ENCODE measurements around the gene UBALD2.
"Not testable (repeated sequence)": the region's sequence is repeated elsewhere in the genome, so short reads cannot be mapped to it uniquely, and the experiment has no call there.

UBALD2 gene

GRCh38 chr17:76264755-76265623 is at the start of gene UBALD2:
Gene UBALD2, plus strand, starts transcription at chr17:76265348. Its CDS starts 158 bp downstream, at chr17:76265506.
- peaks cover 14% of the 10 kb centered on the region for H3K4me1 ChIP-seq
- H3K36me3 ChIP-seq (replicated peaks): peaks cover 3% of the 10 kb centered on the region
- no peaks in the 10 kb centered on the region; the same call in 1 of the 2 replicates for H3K9me3 ChIP-seq
- in situ Hi-C loops (cut with MboI; ENCODE audit: low sequenced_read_pairs): no loop called here
- no peaks in the 10 kb centered on the region for H3K27me3 ChIP-seq (ENCODE audit: low read depth)
- H3K4me3 ChIP-seq: peak within 1 kb of the TSS; percentile 55
- DNase-seq (ENCODE audit: low spot score in 2 of 2): peak; percentile 97 to 98

GRCh38 chr17:76217081-76217480 is 48.1 kb upstream of the UBALD2 start:
- no peak for DNase-seq (ENCODE audit: low spot score in 2 of 2)
- no peaks in the 10 kb centered on the region for H3K27me3 ChIP-seq (ENCODE audit: low read depth)
- in situ Hi-C loops (cut with MboI; ENCODE audit: low sequenced_read_pairs): no loop called here
- H3K4me3 ChIP-seq: no peak overlapping the region
- peaks cover 13% of the 10 kb centered on the region for H3K4me1 ChIP-seq
- H3K9me3 ChIP-seq: no peaks in the 10 kb centered on the region
- H3K36me3 ChIP-seq (replicated peaks): no peaks in the 10 kb centered on the region

- in situ Hi-C loops (cut with MboI; ENCODE audit: low sequenced_read_pairs): no loop called here
- Histone ChIP-seq H3K9me3 (no peaks in the 10 kb centered on the region), H3K36me3 (replicated peaks) (no peaks in the 10 kb centered on the region), H3K4me3 (no peak overlapping the region), H3K27me3 (ENCODE audit: low read depth) (no peaks in the 10 kb centered on the region), H3K4me1 (peaks cover 10% of the 10 kb centered on the region)
- DNase-seq (ENCODE audit: low spot score in 2 of 2): no peak
Measured at GRCh38 chr17:76219670-76220383, 45.3 kb upstream of the UBALD2 start.

- peak; percentile 20 to 26 for DNase-seq (ENCODE audit: low spot score in 2 of 2)
- Histone ChIP-seq H3K27me3 (ENCODE audit: low read depth) (no peaks in the 10 kb centered on the region), H3K4me3 (no peak overlapping the region), H3K9me3 (no peaks in the 10 kb centered on the region), H3K4me1 (peaks cover 25% of the 10 kb centered on the region), H3K36me3 (replicated peaks) (no peaks in the 10 kb centered on the region)
- in situ Hi-C loops (cut with MboI; ENCODE audit: low sequenced_read_pairs): no loop called here
Measured at GRCh38 chr17:76223802-76224201, 41.3 kb upstream of the UBALD2 start.

GRCh38 chr17:76225373-76226086 is 39.6 kb upstream of the UBALD2 start:
- H3K4me3 ChIP-seq; in situ Hi-C loops (cut with MboI; ENCODE audit: low sequenced_read_pairs): not testable (repeated sequence)

GRCh38 chr17:76226749-76227148 is 38.4 kb upstream of the UBALD2 start:
- in situ Hi-C loops (cut with MboI; ENCODE audit: low sequenced_read_pairs); H3K27me3 ChIP-seq (ENCODE audit: low read depth): not testable (repeated sequence)

More at GRCh38 chr17:76225373-76226086, 39.6 kb upstream of the UBALD2 start:
- H3K27me3 ChIP-seq (ENCODE audit: low read depth); H3K9me3 ChIP-seq; DNase-seq (ENCODE audit: low spot score in 2 of 2); H3K36me3 ChIP-seq (replicated peaks): not testable (repeated sequence)
- peaks cover 25% of the 10 kb centered on the region for H3K4me1 ChIP-seq

GRCh38 chr17:76232342-76232741 is 32.8 kb upstream of the UBALD2 start:
- Histone ChIP-seq H3K4me3 (no peak overlapping the region), H3K9me3 (no peaks in the 10 kb centered on the region), H3K4me1 (peaks cover 7% of the 10 kb centered on the region), H3K36me3 (replicated peaks) (no peaks in the 10 kb centered on the region), H3K27me3 (ENCODE audit: low read depth) (no peaks in the 10 kb centered on the region)
- DNase-seq (ENCODE audit: low spot score in 2 of 2): no peak
- in situ Hi-C loops (cut with MboI; ENCODE audit: low sequenced_read_pairs): no loop called here

More at GRCh38 chr17:76226749-76227148, 38.4 kb upstream of the UBALD2 start:
- peaks cover 25% of the 10 kb centered on the region for H3K4me1 ChIP-seq
- not testable (repeated sequence) for DNase-seq (ENCODE audit: low spot score in 2 of 2); H3K4me3 ChIP-seq; H3K9me3 ChIP-seq; H3K36me3 ChIP-seq (replicated peaks)

- in situ Hi-C loops (cut with MboI; ENCODE audit: low sequenced_read_pairs): no loop called here
Measured at GRCh38 chr17:76233588-76234353, 31.4 kb upstream of the UBALD2 start.

GRCh38 chr17:76234354-76234679 is 30.8 kb upstream of the UBALD2 start:
- Histone ChIP-seq H3K4me1 (peaks cover 13% of the 10 kb centered on the region), H3K9me3 (no peaks in the 10 kb centered on the region), H3K27me3 (ENCODE audit: low read depth) (no peaks in the 10 kb centered on the region), H3K36me3 (replicated peaks) (no peaks in the 10 kb centered on the region), H3K4me3 (no peak overlapping the region)
- no peak for DNase-seq (ENCODE audit: low spot score in 2 of 2)
- in situ Hi-C loops (cut with MboI; ENCODE audit: low sequenced_read_pairs): no loop called here

More at GRCh38 chr17:76233588-76234353, 31.4 kb upstream of the UBALD2 start:
- Histone ChIP-seq H3K4me3 (no peak overlapping the region), H3K36me3 (replicated peaks) (no peaks in the 10 kb centered on the region), H3K4me1 (peaks cover 7% of the 10 kb centered on the region), H3K27me3 (ENCODE audit: low read depth) (no peaks in the 10 kb centered on the region), H3K9me3 (no peaks in the 10 kb centered on the region)
- DNase-seq (ENCODE audit: low spot score in 2 of 2): no peak

GRCh38 chr17:76235883-76236282 is 29.3 kb upstream of the UBALD2 start:
- Histone ChIP-seq H3K4me1 (peaks cover 18% of the 10 kb centered on the region), H3K4me3 (no peak overlapping the region), H3K9me3 (no peaks in the 10 kb centered on the region), H3K36me3 (replicated peaks) (no peaks in the 10 kb centered on the region), H3K27me3 (ENCODE audit: low read depth) (no peaks in the 10 kb centered on the region)
- no peak for DNase-seq (ENCODE audit: low spot score in 2 of 2)
- in situ Hi-C loops (cut with MboI; ENCODE audit: low sequenced_read_pairs): no loop called here

GRCh38 chr17:76236603-76237002 is 28.5 kb upstream of the UBALD2 start:
- Histone ChIP-seq H3K27me3 (ENCODE audit: low read depth) (no peaks in the 10 kb centered on the region), H3K4me3 (no peak overlapping the region), H3K4me1 (peaks cover 21% of the 10 kb centered on the region), H3K9me3 (no peaks in the 10 kb centered on the region), H3K36me3 (replicated peaks) (no peaks in the 10 kb centered on the region)
- no peak for DNase-seq (ENCODE audit: low spot score in 2 of 2)
- in situ Hi-C loops (cut with MboI; ENCODE audit: low sequenced_read_pairs): no loop called here

GRCh38 chr17:76237859-76238313 is 27.3 kb upstream of the UBALD2 start:
- in situ Hi-C loops (cut with MboI; ENCODE audit: low sequenced_read_pairs): no loop called here
- H3K4me3 ChIP-seq: no peak overlapping the region
- DNase-seq (ENCODE audit: low spot score in 2 of 2): no peak
- H3K36me3 ChIP-seq (replicated peaks): no peaks in the 10 kb centered on the region
- no peaks in the 10 kb centered on the region for H3K9me3 ChIP-seq
- no peaks in the 10 kb centered on the region for H3K27me3 ChIP-seq (ENCODE audit: low read depth)
- H3K4me1 ChIP-seq: peaks cover 21% of the 10 kb centered on the region

Data from HAP-1 (cell line).